Measurements from ENCODE around the gene FEV.
A peak's percentile ranks its signal among the peaks of the same experiment; 100 is the strongest.

The FEV gene

GRCh38 chr2:219016721-219017120, 31.7 kb upstream of the FEV start:
- DNase-seq, result no peak

DNA sequence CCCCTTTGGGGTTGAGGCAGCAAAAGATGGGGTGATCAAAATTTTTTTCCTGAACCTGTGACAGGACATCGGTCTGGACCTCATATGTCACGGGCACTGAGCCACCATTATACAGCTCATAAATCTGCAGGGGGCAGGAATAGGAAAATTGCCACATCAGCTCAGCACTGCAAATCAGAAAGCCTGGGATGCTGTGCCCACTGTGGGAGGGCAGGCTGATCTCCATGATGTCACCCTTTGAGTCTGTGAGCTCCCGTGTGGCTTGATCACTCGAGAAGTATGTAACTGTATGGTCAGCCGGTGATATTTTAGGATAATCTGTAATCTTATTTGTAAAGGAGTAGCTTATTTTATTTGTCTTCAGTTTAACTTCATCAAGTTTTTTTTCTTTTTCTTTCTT, 25.9 kb upstream of the FEV start:
- DNase-seq, result no peak

DNA sequence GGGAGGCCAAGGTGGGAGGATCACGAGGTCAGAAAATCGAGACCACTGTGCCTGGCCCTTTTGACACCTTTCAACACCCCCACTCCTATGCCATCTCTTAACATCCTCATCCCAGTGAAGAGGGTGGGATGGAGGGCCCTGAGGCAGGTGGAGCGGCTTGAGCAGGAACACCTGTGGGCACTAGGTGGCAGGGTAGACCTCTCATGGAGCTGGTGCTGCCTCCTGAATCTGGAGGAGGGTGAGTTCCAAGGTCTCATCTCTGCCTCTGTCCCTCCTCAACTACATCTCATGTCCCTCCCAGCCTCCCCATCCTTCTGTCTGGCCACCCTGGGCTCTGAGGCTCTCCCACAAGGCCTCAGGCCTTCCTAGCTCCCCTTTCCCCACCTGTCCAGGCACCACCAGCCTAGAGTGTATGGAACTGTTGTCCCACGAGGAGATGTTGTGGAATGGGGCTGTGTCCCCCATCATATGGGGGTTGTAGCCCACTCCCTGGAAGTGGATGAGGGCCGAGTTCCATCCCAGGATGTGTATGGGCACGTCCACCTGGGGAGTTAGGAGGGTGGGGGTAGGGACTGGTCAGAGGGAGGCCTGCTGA, 25.3 kb upstream of the FEV start:
- no peak for DNase-seq

DNA sequence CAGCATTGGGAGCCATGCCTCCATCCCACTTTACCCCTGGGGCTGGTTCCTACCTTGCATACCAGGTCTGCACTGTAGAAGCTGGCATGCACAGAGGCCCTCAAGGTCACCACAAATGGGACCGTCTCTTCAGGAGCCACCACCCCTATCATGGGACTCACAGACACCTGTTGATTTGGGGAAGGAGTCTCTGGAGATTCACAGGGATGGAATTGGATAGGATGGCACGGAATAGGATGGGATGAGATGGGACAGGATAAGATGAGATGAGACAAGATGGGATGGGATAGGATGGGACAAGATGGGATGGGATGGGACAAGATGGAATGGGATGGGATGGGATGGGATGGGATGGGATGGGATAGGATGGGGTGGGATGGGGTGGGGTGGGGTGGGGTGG, 24.3 kb upstream of the FEV start:
- no peak for DNase-seq

GRCh38 chr2:219003979-219004378, 19.0 kb upstream of the FEV start:
- no peak for DNase-seq

DNA sequence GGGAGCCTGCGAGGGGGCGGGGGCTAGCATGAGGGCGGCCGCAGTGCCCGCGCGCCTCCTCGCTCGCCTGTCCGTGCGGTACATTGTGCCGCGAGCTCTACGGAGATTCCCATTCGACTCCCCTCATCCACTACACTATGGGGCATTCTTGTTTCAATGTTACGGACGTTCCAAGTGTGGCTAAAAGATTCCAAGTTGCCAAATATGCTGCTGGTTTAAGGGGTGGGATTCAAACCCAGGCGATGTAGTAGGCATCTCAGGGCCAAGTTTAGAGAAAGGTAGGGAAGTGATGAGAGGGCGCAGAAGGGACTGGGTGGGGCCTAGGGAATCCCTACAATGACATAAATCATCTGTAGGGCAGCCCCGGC, 18.3 kb upstream of the FEV start:
- no peak for DNase-seq

GRCh38 chr2:219002395-219003266, 17.6 kb upstream of the FEV start:
- DNase-seq, result peak; percentile 60

GRCh38 chr2:219001577-219002394, 16.8 kb upstream of the FEV start:
- peak; percentile 51 for DNase-seq

GRCh38 chr2:219001100-219001576, 16.2 kb upstream of the FEV start:
- DNase-seq, result no peak

- no peak for DNase-seq
Observed at GRCh38 chr2:219000569-219000960, 15.6 kb upstream of the FEV start.

DNA sequence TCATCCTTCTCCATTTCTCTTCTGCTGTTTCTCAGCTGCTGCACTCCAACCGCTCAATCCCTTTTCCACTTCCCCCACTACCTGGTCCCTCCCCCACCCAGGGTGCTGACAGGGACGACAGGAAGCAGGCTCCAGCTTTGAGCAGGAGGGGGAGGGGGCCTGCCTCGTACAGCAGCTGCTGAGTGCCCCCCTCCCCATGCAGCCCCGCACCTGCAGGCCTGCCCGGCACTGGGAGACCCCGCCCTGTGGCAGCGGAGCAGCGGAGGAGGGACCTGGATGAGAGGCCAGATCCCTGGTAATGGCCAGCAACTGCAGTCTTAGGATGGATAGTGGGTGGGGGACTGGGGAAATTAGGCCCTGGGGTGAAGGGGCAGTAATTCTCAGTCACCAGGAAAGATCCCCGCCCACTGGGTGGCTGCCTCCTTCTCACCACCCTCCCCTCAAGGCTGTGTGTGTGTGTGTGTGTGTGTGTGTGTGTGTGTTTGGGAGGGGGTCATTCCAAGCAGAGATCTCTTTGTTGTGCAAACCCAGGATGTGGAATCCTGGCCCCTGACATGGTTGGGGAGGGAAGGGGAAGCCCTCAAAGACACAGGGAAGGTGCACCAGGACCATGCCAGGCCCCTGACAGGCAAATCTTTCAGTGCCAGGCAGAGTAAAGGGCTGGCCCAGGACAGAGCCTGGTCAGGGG, 15.0 kb upstream of the FEV start:
- DNase-seq, result no peak

- no peak for DNase-seq
Observed at GRCh38 chr2:218999021-218999880, 14.3 kb upstream of the FEV start.

DNA sequence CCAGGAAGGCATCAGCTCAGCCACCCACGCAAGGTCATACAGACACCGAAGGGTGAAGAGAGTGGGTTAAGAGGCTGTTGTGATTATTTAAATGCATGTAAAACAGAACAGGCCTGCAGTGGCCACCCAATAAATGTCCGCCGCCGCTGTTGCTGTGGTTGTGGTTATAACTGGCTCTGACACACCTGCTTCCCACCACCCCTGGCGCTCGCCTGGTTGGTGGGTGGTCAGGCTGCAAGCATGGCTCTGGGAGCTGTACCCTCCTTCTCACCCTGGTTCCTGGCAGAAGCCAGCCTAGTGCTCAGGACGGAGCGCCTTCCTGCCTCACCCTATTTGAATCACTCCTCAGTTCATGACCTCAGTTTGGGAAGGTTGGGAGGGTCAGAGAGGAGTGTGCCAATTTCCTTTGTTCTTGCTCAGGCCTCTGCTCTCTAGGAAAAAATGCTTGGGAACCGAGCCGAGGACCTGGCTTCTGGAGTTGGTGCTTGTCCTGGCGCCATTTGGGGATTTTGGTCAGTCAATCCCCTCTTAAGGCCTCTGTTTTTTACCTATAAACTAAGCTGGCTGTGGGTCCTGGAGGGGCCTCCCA, 13.5 kb upstream of the FEV start:
- no peak for DNase-seq

DNA sequence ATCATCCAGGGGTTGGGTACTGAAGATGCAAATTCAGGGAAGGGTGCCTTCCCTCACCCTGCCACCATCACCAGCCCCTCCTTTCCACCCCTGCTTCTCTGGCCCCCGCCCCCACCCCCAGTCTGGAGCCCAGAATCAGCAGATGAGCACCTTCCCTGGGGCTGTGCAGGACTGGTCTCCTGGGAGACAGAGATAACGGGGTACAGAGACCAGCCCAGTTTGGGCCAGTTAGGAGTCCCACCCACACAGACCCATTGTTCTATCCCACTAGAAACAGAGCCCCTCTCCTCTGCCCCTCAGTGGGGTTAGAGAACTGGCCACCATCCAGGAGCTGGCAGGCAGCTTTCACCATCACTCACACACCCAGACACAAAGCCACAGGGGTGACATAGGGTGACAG, 12.7 kb upstream of the FEV start:
- DNase-seq, result no peak

DNA sequence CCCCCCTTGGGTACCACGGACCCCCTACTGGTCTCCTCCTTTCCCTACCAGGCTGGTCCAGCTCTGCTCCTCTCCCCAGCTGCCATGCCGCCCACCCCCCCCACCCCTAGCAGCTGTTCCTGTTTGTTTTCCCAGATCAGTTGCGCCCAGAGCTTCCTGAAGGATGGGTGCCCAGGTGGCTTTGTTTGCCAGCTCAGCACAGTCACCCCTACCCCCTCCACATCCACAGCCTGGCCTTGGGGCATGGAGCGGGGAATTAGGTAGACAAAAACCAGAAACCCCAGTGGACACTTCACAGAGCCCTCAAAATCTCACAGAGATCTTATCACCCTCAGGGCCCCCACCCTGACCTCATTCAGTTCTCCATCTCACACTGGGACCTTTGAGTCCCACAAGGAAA, 12.0 kb upstream of the FEV start:
- DNase-seq, result no peak

- peak; percentile 82 for DNase-seq
Observed at GRCh38 chr2:218995972-218996711, 11.2 kb upstream of the FEV start.

DNA sequence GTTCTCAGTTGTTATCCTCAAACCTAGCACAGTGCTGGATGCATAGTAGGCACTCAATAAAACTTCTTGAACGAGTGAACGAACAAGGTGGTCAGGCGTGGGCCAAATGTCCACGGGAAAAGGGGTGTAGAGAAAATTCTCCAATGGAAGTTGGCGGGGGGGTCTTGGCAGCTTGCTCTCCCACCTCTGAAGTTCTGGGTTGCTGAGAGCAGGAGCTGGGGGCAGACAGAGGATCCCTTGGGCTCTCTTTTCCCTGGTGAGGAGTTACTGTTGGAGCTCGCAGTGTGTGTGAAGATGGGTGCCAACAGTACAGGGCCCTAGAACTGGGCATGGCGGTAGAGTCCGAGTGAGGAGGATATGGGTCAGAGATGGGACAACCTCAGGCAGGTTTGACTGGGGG, 10.6 kb upstream of the FEV start:
- no peak for DNase-seq

DNA sequence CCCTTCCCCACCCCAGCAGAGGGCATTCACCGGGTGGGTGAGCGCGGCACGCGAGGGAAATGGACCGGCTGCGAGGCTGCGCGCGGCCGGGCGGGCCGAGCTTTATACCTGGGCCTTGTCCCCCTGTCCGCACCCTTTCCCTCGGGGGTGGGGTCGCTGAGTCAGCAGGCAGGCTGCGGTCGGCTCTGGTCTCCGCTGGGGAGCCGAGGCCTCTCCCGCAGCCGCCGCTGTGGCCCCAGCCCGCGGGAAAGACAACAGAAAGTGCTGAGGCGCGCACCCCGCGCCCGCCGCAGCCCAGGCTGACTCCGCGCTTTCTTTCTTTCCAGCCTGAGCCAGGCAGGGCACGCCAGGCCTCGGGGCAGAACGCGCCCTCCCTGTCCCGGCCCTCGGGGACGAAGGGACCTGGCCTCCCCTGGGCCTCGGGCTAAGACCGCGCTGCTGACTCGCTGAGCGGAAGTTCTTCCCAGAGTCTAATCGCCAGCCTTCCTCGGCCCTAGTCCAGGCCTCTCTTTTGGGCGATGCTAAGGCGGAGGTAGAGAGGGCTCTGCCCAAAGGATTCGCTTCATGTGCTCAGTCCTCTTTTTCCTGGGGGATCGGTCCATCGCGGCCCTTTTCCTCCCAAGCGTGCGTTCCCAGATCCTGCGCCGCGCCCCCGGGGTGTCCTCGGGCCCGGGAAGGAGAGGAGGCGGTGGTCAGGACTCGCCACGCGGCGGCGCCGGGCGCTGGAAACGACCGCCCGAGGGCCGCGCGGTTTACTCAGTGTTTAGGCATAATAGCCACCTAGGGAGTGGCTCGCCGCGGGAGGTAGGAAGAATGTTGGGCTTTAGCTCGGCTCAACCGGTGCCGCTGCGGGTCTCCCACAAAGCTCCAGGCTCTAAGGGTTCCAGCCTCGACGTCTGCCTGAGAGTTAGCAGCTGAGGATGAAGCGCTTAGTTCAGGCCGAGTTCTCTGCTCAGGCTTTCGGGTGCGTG, 8.6 kb upstream of the FEV start, which contains the start of gene CRYBA2:
TSS of gene CRYBA2 (minus strand) at position 78 of the 971 bp plus-strand sequence. CDS start 246 bp downstream, outside the sequence.
- no peak for DNase-seq

DNA sequence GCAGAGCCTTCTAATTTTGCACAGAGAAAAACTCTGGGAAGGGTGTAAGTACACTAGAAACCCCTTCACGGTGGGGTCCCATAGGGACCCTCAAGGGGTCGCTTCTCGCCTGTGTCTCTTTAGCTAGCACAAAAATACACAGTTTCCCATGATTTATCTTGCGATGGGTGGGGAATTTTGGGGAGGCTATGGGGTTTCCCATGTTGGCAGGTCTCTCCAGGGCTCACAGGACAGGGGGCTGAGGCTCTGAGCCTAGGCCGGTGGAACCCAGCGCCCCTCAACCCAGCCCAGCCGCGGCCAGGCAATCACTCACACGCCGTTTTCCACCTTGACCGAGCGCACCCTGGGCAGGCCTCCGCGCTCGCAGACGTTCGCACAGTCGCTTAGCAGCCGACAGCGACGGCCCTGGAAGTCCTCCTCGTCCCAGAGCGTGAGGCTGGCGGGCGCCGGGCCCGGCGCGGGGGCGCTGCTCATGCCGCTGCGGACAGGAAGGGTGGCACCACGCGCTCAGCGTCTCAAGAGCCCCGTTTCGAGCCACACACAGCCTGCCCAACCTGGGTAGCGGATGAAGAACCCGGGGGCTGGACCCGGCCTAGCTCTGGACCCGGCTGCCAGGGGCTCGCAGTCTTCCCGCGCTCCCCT, 7.8 kb upstream of the FEV start:
- no peak for DNase-seq
